Stimulated activated naive B cell treated with anti-CD40 and anti-IgM and Interleukin-4, amounts not matched to agents 10 μg/mL and 1 μg/mL and 100 μg/mL, for 72 hours (primary cell): ENCODE data around the gene PER2.
"Not testable (repeated sequence)": the region's sequence is repeated elsewhere in the genome, so short reads cannot be mapped to it uniquely, and the experiment has no call there.

Experiments
- ATAC-seq, 2 donors: fragments of 150-1000 bp; cut with Tn5 transposase; replicated peaks; 2 replicates each; pipeline ENCODE4 v1.10.0; 2021; ENCODE audit warnings: moderate library complexity in 1 of 2
- DNase-seq: peaks from one replicate; pipeline ENCODE4 v3.0.0; 2021
- H3K27ac Mint-ChIP-seq: one replicate; pipeline ENCODE4 v1.8.0; 2022; ENCODE audit warnings: mild to moderate bottlenecking, mixed read lengths
- H3K27me3 Mint-ChIP-seq, 2 donors: one replicate each; pipeline ENCODE4 v1.8.0; 2022; ENCODE audit warnings: mixed read lengths in 2 of 2
- H3K36me3 Mint-ChIP-seq, 2 donors: one replicate each; pipeline ENCODE4 v1.8.0; 2022; ENCODE audit warnings: mixed read lengths in 2 of 2, mild to moderate bottlenecking in 1 of 2
- H3K4me1 Mint-ChIP-seq, 2 donors: one replicate each; pipeline ENCODE4 v1.8.0; 2022; ENCODE audit warnings: mixed read lengths in 2 of 2, mild to moderate bottlenecking in 1 of 2
- H3K4me3 Mint-ChIP-seq, 2 donors: one replicate each; pipeline ENCODE4 v1.8.0; 2022; ENCODE audit warnings: mild to moderate bottlenecking in 2 of 2, mixed read lengths in 2 of 2, moderate library complexity in 1 of 2
- H3K9me3 Mint-ChIP-seq, 2 donors: one replicate each; pipeline ENCODE4 v1.8.0; 2022; ENCODE audit warnings: mixed read lengths in 2 of 2, mild to moderate bottlenecking in 1 of 2

The PER2 gene

DNA sequence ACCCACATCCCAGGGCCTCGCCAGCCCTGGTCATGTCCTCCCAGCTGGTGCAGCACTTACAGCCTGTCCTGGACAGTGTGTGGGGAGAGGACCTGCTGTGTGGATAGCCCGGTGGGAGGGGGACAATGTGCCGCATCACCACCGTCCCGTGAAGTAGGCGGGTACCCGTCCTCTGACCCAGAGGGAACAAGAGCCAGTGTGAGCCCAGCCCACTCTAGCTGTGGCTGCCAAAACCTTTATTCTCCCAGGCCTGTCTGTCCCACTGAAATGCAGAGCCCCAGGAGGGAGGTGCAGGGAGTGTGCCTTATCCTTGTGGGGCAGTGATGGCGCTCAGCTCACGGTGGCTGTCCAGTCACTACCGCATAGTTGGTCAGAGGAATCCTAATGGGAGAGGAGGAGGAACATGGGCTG is 33.6 kb upstream of the PER2 start:
- H3K27me3 Mint-ChIP-seq, result peaks cover 0 to 7% of the 10 kb centered on the region in 2 donors
- no peak for DNase-seq
- H3K4me3 Mint-ChIP-seq, result no peak overlapping the region
- no peak for ATAC-seq
- H3K36me3 Mint-ChIP-seq, result peaks cover 6 to 23% of the 10 kb centered on the region in 2 donors
- peaks cover 12 to 18% of the 10 kb centered on the region in 2 donors for H3K4me1 Mint-ChIP-seq
- H3K27ac Mint-ChIP-seq, result no peak overlapping the region
- no peaks in the 10 kb centered on the region for H3K9me3 Mint-ChIP-seq

DNA sequence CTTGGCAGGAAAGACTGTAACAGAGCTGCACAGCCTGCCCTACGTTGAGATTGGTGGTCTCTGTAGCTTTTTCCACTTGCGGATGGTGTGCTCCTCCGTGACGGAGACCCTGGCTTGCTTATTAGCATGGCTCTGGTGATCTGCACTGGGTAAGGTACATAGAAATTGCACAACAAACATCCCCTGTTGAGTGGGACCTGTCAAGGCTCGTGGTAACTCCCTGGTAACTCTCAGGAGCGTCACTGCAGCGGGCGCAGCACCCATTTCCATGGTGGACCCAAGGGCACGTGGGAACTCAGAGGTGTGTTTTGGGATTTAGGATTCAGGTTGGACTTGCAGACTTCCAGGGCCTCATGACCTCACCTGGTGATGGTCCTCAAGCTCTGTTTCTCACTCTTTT is 33.1 kb upstream of the PER2 start:
- Mint-ChIP-seq H3K36me3 (peaks cover 4 to 20% of the 10 kb centered on the region in 2 donors), H3K27me3 (peaks cover 0 to 13% of the 10 kb centered on the region in 2 donors), H3K27ac (no peak overlapping the region), H3K9me3 (no peaks in the 10 kb centered on the region), H3K4me3 (peak overlapping the region; percentile 77 to 87), H3K4me1 (peaks cover 12 to 18% of the 10 kb centered on the region in 2 donors)
- DNase-seq (no peak), ATAC-seq (no peak)

DNA sequence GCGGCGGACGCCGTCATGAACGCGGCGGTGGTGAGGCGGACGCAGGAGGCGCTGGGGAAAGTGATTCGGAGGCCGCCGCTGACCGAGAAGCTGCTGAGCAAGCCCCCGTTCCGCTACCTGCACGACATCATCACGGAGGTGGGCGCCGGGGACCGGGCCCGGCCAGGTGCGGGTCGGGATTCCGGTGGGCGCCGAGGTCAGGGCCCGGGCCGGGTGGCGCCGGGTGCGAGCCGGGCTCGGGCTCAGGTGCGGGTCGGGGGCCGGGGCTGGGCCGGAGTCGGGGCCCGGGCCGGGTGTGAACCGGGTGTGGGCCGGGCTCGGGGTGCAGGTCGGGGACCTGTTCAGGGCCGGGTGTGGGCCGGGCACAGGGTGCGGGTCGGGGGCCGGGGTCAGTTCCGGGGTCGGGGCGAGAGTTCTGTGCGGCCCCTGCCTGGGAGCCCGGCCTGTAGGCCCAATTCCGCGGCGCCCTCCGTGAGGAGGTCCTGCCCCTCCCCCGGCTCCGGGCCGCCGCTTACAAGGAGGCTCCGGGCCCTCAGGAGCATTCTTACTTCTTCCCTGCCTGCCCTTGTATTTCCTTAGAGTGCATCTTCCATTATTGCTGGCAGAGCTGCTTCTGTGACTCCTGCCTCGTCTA is 32.4 kb upstream of the PER2 start:
- Mint-ChIP-seq H3K36me3 (peaks cover 4 to 16% of the 10 kb centered on the region in 2 donors), H3K4me1 (peaks cover 12 to 18% of the 10 kb centered on the region in 2 donors), H3K27me3 (peaks cover 3 to 20% of the 10 kb centered on the region in 2 donors), H3K4me3 (peak overlapping the region; percentile 87), H3K27ac (peak overlapping the region; percentile 51), H3K9me3 (no peaks in the 10 kb centered on the region)
- DNase-seq, result no peak
- peak; percentile 58 to 61 for ATAC-seq

DNA sequence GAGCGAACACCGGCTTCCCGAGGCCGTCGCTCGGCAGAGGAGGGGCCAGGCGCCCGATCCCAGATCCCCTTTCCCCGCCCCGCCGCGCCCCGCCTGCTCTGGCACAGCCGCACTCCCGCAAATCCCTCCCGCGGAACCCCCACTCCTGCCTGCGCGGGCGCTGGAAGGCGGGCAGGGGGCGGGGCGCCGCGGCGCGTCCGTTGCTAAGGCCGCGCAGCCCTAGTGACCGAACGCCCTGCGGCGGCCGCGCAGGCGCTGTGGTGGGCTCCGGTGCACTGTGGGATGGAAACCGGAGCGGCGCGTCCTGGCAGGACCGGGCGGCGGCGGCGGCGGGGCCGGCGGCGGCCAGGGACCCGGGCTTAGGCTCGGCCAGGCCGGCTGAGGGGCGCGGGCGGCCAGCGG is 31.8 kb upstream of the PER2 start, which contains the start of gene TRAF3IP1:
Gene TRAF3IP1 (plus strand): TSS at position 273 of the 402 bp plus-strand sequence. CDS start 145 bp downstream, outside the sequence.
- Mint-ChIP-seq H3K9me3 (no peaks in the 10 kb centered on the region), H3K36me3 (peaks cover 4 to 13% of the 10 kb centered on the region in 2 donors), H3K27ac (peak within 1 kb of the TSS; percentile 51), H3K27me3 (peaks cover 7 to 24% of the 10 kb centered on the region in 2 donors), H3K4me1 (peaks cover 12 to 18% of the 10 kb centered on the region in 2 donors), H3K4me3 (peak within 1 kb of the TSS; percentile 87)
- peak; percentile 76 for DNase-seq
- ATAC-seq, result peak; percentile 99 to 100

DNA sequence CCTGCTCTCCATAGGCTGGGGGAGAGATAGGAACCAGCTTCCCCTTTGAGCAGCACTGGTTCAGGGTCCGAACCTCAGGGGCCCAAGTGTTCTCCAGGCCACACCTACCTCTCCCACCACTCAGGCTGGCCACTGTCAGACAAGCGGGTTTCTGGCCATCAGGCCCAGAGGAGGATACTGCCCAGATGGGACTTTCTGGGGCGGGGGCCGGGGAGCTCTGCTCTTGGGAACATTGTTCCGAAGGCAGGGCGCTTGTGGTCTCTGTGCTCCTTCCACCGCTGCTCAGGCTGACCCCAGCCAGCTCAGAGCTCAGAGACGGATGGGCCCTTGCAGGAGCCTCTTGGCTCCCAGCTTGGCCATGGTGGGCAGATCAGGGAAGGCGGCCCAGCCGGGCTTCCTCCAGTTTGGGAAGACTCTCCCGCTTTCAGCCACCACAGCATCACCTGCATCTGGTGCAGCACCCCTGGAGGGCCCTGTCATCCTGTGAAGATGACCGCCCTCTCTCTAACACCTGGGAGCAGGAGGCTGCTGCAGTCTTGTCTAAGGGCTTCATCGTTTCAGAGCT is 26.7 kb upstream of the PER2 start:
- ATAC-seq, result no peak
- peaks cover 7 to 29% of the 10 kb centered on the region in 2 donors for H3K27me3 Mint-ChIP-seq
- H3K9me3 Mint-ChIP-seq, result no peaks in the 10 kb centered on the region
- no peak overlapping the region for H3K27ac Mint-ChIP-seq
- no peak for DNase-seq
- H3K36me3 Mint-ChIP-seq, result no peaks in the 10 kb centered on the region
- no peak overlapping the region for H3K4me3 Mint-ChIP-seq
- peaks cover 0 to 5% of the 10 kb centered on the region in 2 donors for H3K4me1 Mint-ChIP-seq

DNA sequence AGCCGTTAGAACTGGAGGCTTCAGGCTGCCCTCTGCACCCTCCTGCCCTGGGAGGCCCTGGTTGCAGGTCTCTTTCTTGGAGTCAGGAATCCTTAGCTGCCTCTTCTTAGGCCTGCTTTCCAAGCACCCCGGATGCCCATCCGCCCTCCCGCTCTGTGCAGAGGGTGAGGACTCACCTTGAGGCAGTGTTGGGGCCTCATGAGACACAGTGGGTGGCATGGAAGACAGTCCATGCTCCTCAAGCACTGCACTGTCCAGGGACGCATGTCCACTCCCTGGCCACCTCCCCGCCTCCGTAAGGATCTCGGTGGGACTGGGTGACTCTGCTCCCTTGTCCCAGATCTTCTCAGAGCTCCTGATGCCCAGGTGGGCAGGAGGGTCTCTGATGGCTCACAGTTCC is 26.2 kb upstream of the PER2 start:
- peaks cover 7 to 30% of the 10 kb centered on the region in 2 donors for H3K27me3 Mint-ChIP-seq
- H3K4me3 Mint-ChIP-seq, result no peak overlapping the region
- no peaks in the 10 kb centered on the region for H3K9me3 Mint-ChIP-seq
- ATAC-seq (no peak), DNase-seq (no peak)
- H3K27ac Mint-ChIP-seq, result no peak overlapping the region
- no peaks in the 10 kb centered on the region for H3K36me3 Mint-ChIP-seq
- H3K4me1 Mint-ChIP-seq, result peaks cover 0 to under 1% of the 10 kb centered on the region in 2 donors

DNA sequence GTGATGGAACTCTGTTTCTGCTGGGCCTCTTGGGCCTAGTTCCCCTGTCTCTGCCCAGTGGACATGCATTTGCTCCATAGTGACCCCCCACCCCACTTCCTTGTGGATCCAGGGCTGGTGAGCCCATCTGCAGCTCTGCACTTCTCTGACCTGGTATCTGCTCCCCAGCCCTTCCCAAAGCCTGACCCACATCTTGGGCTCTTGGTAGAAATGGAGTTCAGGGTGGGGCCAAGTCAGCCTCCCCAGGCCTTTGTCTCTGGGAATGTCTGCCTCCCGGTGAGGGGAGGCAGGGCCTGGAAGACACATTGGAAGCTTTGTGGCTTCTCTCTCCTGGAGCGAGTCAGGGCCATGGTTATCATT is 25.6 kb upstream of the PER2 start:
- H3K4me1 Mint-ChIP-seq, result no peaks in the 10 kb centered on the region
- H3K4me3 Mint-ChIP-seq, result no peak overlapping the region
- H3K27ac Mint-ChIP-seq, result no peak overlapping the region
- no peaks in the 10 kb centered on the region for H3K9me3 Mint-ChIP-seq
- peaks cover 9 to 30% of the 10 kb centered on the region in 2 donors for H3K27me3 Mint-ChIP-seq
- no peaks in the 10 kb centered on the region for H3K36me3 Mint-ChIP-seq
- DNase-seq (no peak), ATAC-seq (no peak)

DNA sequence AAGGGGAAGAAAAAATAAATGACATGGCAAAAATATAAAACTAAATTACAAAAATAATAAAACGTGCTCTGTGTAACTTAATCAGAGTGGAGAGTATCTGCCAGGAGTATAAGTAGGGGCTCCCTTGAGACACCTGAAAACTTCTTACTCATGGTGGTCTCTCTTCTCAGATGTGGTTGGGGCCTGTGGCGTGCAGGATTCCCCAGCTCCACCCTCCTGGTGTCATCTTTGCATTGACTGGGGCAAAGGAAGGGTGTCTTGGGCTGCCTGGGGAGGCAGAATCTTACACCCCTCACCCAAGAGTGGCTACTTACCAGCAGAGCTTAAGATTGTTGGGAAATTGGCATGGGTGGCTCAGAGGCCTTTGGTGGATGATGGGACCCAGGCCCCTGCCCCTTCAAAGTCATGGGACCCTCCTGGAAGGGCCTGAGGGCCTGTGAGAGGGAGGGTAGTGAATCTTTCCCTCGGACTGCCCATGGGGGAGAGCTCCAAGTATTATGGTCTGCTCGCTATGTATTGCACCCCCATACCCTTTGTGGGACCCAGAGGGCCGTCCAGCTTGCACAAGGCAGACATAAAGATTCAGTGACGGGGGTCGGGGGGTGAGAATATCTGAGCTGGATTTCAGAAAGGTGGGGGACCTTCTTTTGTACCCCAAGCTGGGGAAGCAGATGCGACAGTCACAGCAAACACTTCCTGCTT is 25.0 kb upstream of the PER2 start:
- ATAC-seq (no peak), DNase-seq (no peak)
- no peaks in the 10 kb centered on the region for H3K9me3 Mint-ChIP-seq
- H3K36me3 Mint-ChIP-seq, result no peaks in the 10 kb centered on the region
- no peak overlapping the region for H3K27ac Mint-ChIP-seq
- peaks cover 10 to 30% of the 10 kb centered on the region in 2 donors for H3K27me3 Mint-ChIP-seq
- no peak overlapping the region for H3K4me3 Mint-ChIP-seq
- no peaks in the 10 kb centered on the region for H3K4me1 Mint-ChIP-seq

DNA sequence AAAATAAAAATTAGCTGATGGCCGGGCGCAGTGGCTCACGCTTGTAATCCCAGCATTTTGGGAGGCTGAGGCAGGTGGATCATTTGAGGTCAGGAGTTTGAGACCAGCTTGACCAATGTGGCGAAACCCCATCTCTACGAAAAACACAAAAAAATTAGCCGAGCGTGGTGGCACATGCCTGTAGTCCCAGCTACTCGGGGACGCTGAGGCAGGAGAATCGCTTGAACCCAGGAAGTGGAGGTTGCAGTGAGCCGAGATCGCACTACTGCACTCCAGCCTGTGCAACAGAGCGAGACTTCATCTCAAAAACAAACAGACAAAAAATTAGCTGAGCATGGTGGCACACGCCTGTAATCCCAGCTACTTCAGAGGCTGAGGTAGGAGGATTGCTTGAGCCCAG is 22.3 kb upstream of the PER2 start:
- not testable (repeated sequence) for H3K27me3 Mint-ChIP-seq, ATAC-seq, H3K4me3 Mint-ChIP-seq, H3K4me1 Mint-ChIP-seq, DNase-seq, H3K27ac Mint-ChIP-seq, H3K9me3 Mint-ChIP-seq, H3K36me3 Mint-ChIP-seq

DNA sequence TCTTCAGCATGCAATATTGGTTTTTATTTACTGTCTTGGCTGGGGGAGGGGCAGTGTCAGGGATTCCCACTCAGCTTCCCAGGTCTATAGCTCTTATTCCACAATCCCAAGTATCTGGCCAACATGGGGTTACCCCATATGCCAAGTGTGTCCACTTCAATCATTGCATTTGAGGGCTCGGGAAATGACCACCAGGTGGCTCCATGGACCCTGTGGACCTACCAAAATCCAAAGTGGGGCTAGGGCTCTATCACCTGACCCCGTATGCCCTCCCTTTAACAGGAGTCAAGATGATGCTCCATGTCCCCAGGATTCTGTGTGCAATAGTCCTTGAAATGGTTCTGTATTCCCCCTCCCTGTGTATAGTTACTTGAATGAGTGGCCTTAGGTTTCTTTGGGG is 19.8 kb upstream of the PER2 start:
- peaks cover 6 to 12% of the 10 kb centered on the region in 2 donors for H3K27me3 Mint-ChIP-seq
- DNase-seq (no peak), ATAC-seq (no peak)
- no peaks in the 10 kb centered on the region for H3K36me3 Mint-ChIP-seq
- peaks cover 0 to 3% of the 10 kb centered on the region in 2 donors for H3K4me1 Mint-ChIP-seq
- no peak overlapping the region for H3K4me3 Mint-ChIP-seq
- H3K27ac Mint-ChIP-seq, result no peak overlapping the region
- no peaks in the 10 kb centered on the region for H3K9me3 Mint-ChIP-seq

DNA sequence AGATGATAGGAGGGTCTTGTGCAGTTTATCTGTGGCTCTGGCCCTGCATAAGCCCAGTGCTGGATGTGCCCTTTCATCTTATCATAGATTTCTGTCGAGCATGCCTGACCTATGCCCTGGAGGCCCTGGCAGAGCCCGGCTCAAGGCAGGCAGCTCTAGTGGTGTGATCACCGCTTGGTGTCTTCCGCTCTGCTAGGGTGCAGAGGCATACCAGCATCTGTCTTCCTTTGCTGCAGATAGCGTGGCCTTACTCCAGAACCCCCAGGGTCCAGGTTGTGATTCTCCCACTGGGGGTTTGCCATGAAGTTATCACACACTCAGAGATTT is 18.2 kb upstream of the PER2 start:
- H3K4me1 Mint-ChIP-seq, result peaks cover 0 to 3% of the 10 kb centered on the region in 2 donors
- H3K36me3 Mint-ChIP-seq, result no peaks in the 10 kb centered on the region
- no peaks in the 10 kb centered on the region for H3K9me3 Mint-ChIP-seq
- DNase-seq, result no peak
- no peak overlapping the region for H3K27ac Mint-ChIP-seq
- no peak overlapping the region for H3K4me3 Mint-ChIP-seq
- peaks cover 6 to 16% of the 10 kb centered on the region in 2 donors for H3K27me3 Mint-ChIP-seq
- ATAC-seq, result no peak

DNA sequence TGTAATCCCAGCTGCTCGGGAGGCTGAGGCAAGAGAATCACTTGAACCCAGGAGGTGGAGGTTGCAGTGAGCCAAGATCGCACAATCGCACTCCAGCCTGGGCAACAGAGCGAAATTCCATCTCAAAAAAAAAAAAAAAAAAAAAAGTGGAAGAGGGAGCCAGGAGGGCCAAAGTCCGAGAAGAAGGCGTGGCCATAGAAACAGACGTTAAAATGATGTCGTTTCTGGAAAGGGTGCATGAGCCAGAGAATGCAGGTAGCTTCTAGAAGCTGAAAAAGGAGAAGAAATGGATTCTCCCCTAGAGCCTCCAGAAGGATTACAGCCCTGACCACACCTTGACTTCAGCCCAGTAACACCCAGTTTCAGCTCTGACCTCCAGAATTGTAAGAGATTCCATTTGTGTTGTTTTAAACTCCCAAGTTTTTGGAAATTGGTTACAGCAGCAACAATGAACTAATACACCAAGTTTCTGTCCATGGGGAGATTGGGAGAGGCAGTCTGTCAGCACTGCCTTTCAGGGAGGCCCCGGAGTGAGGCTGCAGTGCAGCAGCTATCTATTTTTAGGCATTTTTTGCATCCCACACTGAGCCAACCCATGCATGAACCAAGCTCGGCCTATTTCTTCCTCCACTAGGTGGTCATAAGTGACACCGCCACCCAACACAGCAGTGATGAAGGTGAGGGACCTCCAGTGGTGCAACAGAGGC is 17.7 kb upstream of the PER2 start:
- DNase-seq (no peak), ATAC-seq (no peak)
- Mint-ChIP-seq H3K36me3 (no peaks in the 10 kb centered on the region), H3K4me3 (no peak overlapping the region), H3K27me3 (peaks cover 6 to 16% of the 10 kb centered on the region in 2 donors), H3K4me1 (peaks cover 0 to 3% of the 10 kb centered on the region in 2 donors), H3K27ac (no peak overlapping the region), H3K9me3 (no peaks in the 10 kb centered on the region)

DNA sequence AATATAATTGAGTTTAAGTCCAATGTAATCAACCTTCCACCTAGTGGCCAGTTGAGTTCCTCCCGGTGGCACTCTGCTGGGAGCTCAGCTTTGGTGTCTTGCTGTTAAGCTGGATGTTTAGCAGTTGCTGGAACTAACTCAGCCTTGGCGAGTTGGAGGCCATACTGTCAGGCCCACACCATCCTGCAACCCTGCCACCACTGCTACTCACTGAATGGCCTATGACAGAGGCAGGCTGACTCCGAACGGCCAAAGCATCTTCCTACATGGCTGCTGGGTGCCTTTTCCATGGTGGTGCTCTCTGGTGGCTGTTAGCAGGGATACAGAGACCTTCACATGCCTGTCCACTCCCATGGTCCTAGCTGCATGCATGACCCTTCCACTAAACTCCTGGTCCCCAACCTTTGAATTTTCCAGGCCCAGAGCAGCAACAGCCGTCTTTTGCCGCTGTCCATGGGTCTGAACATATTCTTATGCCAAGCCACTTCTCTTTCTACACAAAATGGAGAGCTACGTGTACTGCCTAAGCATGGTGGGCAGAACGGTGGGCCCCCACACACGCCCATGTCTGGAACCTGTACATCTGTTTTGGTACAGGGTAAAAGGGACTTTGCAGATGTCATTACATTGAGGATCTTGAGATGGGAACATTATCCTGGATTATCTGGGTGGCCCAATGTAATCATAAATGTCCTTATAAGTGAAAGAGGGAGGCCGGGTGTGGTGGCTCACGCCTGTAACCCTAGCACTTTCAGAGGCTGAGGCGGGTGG is 16.9 kb upstream of the PER2 start:
- Mint-ChIP-seq H3K27me3 (peaks cover 8 to 19% of the 10 kb centered on the region in 2 donors), H3K4me1 (peaks cover 0 to 3% of the 10 kb centered on the region in 2 donors)
- no peak for ATAC-seq

DNA sequence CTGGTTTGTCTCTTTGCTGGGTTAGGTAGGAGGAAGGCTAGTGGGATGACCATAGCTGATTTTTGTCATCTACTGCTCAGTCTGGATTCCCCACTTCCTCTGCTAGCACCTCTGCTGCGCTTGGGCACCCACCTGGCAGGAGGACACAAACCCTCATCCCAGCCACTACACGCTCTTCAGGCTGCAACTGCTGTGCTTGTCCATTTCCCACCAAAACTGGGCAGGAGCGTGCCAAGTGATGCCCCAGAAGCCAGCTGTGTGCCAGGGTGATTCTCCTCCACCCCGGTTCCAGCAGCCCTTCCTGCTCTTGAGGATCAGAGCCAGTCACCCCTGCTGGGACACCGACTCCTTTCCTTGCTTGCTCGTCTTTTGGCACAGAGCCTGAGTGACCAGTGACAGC is 15.7 kb upstream of the PER2 start:
- H3K4me3 Mint-ChIP-seq, result no peak overlapping the region
- no peak for ATAC-seq
- H3K4me1 Mint-ChIP-seq, result peaks cover 0 to 3% of the 10 kb centered on the region in 2 donors
- no peak for DNase-seq
- H3K27ac Mint-ChIP-seq, result no peak overlapping the region
- H3K36me3 Mint-ChIP-seq, result no peaks in the 10 kb centered on the region
- peaks cover 10 to 19% of the 10 kb centered on the region in 2 donors for H3K27me3 Mint-ChIP-seq
- H3K9me3 Mint-ChIP-seq, result no peaks in the 10 kb centered on the region

More for the DNA sequence above, 16.9 kb upstream of the PER2 start:
- H3K9me3 Mint-ChIP-seq, result no peaks in the 10 kb centered on the region
- no peak overlapping the region for H3K27ac Mint-ChIP-seq
- no peak for DNase-seq
- no peak overlapping the region for H3K4me3 Mint-ChIP-seq
- H3K36me3 Mint-ChIP-seq, result no peaks in the 10 kb centered on the region
